Duodenal mucosa (tissue), 2 donors: ENCODE results near the gene PEF1.

Source experiments
- H3K27ac ChIP-seq: one replicate; pipeline ENCODE4 v1.7.0; 2013; ENCODE audit warnings: low read depth, low read length
- H3K27me3 ChIP-seq, 2 donors: one replicate each; pipeline ENCODE4 v1.7.0; 2013; ENCODE audit warnings: low read length in 2 of 2, control low read depth in 1 of 2; ENCODE audit not compliant: insufficient read depth in 2 of 2, control insufficient read depth in 1 of 2
- H3K36me3 ChIP-seq, 2 donors: one replicate each; pipeline ENCODE4 v1.7.0; 2013; ENCODE audit warnings: low read length in 2 of 2, control low read depth in 1 of 2; ENCODE audit not compliant: insufficient read depth in 2 of 2, control insufficient read depth in 1 of 2
- H3K4me1 ChIP-seq, 2 donors: one replicate each; pipeline ENCODE4 v1.7.0; 2013; ENCODE audit warnings: low read length in 2 of 2, control low read depth in 1 of 2; ENCODE audit not compliant: insufficient read depth in 2 of 2, control insufficient read depth in 1 of 2
- H3K4me3 ChIP-seq, 2 donors: one replicate each; pipeline ENCODE4 v1.7.0; 2013; ENCODE audit warnings: low read length in 2 of 2, low read depth in 1 of 2
- H3K9ac ChIP-seq, 2 donors: one replicate each; pipeline ENCODE4 v1.7.0; 2013; ENCODE audit warnings: low read length in 2 of 2, low read depth in 1 of 2
- H3K9me3 ChIP-seq, 2 donors: one replicate each; pipeline ENCODE4 v1.7.0; 2013; ENCODE audit warnings: low read length in 2 of 2, control low read depth in 1 of 2; ENCODE audit not compliant: control insufficient read depth in 1 of 2

Gene PEF1

GRCh38 chr1:31624731-31625514 lies 19.8 kb downstream of the PEF1 start:
- peaks cover 19 to 27% of the 10 kb centered on the region in 2 donors for H3K36me3 ChIP-seq
- no peak overlapping the region for H3K9ac ChIP-seq
- no peaks in the 10 kb centered on the region for H3K27me3 ChIP-seq
- peaks cover 6 to 13% of the 10 kb centered on the region in 2 donors for H3K4me1 ChIP-seq
- H3K27ac ChIP-seq: no peak overlapping the region
- no peak overlapping the region for H3K4me3 ChIP-seq
- H3K9me3 ChIP-seq: no peaks in the 10 kb centered on the region

GRCh38 chr1:31624309-31624708 lies 20.4 kb downstream of the PEF1 start:
- H3K27me3 ChIP-seq: peaks cover 0 to 5% of the 10 kb centered on the region in 2 donors
- H3K4me1 ChIP-seq: peaks cover 6 to 13% of the 10 kb centered on the region in 2 donors

DNA sequence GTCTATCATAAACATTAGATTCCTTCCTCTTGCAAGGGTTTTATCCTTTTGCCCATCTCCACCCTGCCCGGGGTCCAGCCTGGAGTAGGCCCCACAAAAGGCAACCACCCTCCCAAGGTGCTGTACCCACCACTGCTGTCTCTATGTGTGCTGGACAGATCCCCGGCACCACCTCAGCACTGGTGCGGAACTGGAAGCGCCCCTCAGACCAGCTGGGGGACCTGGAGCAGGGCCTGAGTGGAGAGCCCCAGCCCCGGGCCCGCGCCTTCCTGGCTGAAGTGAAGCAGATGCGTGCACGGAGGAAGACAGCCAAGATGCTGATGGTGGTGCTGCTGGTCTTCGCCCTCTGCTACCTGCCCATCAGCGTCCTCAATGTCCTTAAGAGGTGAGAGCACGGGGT lies 21.3 kb downstream of the PEF1 start:
- Histone ChIP-seq H3K4me1 (peaks cover 6 to 13% of the 10 kb centered on the region in 2 donors), H3K36me3 (peaks cover 5 to 12% of the 10 kb centered on the region in 2 donors)

More at GRCh38 chr1:31624309-31624708, 20.4 kb downstream of the PEF1 start:
- no peak overlapping the region for H3K27ac ChIP-seq
- H3K9ac ChIP-seq: no peak overlapping the region
- H3K4me3 ChIP-seq: no peak overlapping the region
- H3K9me3 ChIP-seq: no peaks in the 10 kb centered on the region
- H3K36me3 ChIP-seq: peaks cover 13 to 21% of the 10 kb centered on the region in 2 donors

GRCh38 chr1:31621847-31622730 lies 22.6 kb downstream of the PEF1 start:
- peaks cover 2 to 5% of the 10 kb centered on the region in 2 donors for H3K27me3 ChIP-seq
- peaks cover 0 to 1% of the 10 kb centered on the region in 2 donors for H3K36me3 ChIP-seq
- H3K27ac ChIP-seq: no peak overlapping the region
- peaks cover 1 to 4% of the 10 kb centered on the region in 2 donors for H3K4me1 ChIP-seq
- no peak overlapping the region for H3K4me3 ChIP-seq
- H3K9me3 ChIP-seq: no peaks in the 10 kb centered on the region
- no peak overlapping the region for H3K9ac ChIP-seq

More for the DNA sequence above, 21.3 kb downstream of the PEF1 start:
- H3K9ac ChIP-seq: no peak overlapping the region
- no peak overlapping the region for H3K27ac ChIP-seq
- H3K9me3 ChIP-seq: no peaks in the 10 kb centered on the region
- no peak overlapping the region for H3K4me3 ChIP-seq
- H3K27me3 ChIP-seq: peaks cover 0 to 5% of the 10 kb centered on the region in 2 donors

GRCh38 chr1:31621498-31621820 lies 23.2 kb downstream of the PEF1 start:
- peaks cover 0 to 4% of the 10 kb centered on the region in 2 donors for H3K4me1 ChIP-seq
- no peak overlapping the region for H3K9ac ChIP-seq
- H3K4me3 ChIP-seq: no peak overlapping the region
- peaks cover 7 to 9% of the 10 kb centered on the region in 2 donors for H3K27me3 ChIP-seq
- H3K36me3 ChIP-seq: no peaks in the 10 kb centered on the region
- H3K9me3 ChIP-seq: no peaks in the 10 kb centered on the region
- H3K27ac ChIP-seq: no peak overlapping the region

DNA sequence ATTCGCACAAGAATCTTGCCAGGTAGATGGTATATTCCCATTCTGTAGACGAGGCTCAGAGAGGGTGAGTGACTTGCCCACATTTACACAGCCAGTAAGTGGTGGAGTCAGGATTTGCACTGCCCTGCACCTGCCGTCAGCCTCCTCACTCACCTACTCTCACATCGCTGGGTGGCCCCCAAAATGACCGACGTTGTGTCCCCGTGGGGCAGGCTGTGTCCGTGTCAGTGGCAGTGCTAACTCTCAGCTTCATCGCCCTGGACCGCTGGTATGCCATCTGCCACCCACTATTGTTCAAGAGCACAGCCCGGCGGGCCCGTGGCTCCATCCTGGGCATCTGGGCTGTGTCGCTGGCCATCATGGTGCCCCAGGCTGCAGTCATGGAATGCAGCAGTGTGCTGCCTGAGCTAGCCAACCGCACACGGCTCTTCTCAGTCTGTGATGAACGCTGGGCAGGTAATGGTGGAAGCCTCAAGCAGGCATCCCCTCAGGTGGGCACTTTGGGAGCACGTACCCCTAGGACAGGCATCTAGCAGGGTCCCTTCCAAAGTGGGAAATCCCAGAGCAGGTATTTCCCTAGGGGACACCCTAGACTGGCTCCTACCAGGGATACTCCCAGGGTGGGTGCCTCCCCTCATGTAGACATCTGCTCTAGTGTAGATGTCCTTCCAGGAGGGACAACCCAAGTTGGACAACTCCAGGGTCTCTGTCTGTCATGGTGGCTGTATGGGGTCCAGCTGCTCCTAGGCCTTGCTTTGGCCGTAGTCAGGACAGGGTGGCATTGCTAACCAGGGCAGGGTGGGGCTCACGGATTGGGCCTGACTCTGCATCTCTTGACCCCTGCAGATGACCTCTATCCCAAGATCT lies 23.8 kb downstream of the PEF1 start:
- Histone ChIP-seq H3K4me1 (peaks cover 0 to 4% of the 10 kb centered on the region in 2 donors), H3K27me3 (peaks cover 10 to 14% of the 10 kb centered on the region in 2 donors), H3K9ac (no peak overlapping the region), H3K36me3 (no peaks in the 10 kb centered on the region), H3K9me3 (no peaks in the 10 kb centered on the region), H3K27ac (no peak overlapping the region), H3K4me3 (no peak overlapping the region)

- Histone ChIP-seq H3K4me1 (peaks cover 0 to 4% of the 10 kb centered on the region in 2 donors), H3K9me3 (no peaks in the 10 kb centered on the region), H3K27me3 (peaks cover 10 to 15% of the 10 kb centered on the region in 2 donors), H3K36me3 (no peaks in the 10 kb centered on the region), H3K9ac (no peak overlapping the region), H3K27ac (no peak overlapping the region), H3K4me3 (no peak overlapping the region)
Observed at GRCh38 chr1:31618916-31619846, 25.5 kb downstream of the PEF1 start.

DNA sequence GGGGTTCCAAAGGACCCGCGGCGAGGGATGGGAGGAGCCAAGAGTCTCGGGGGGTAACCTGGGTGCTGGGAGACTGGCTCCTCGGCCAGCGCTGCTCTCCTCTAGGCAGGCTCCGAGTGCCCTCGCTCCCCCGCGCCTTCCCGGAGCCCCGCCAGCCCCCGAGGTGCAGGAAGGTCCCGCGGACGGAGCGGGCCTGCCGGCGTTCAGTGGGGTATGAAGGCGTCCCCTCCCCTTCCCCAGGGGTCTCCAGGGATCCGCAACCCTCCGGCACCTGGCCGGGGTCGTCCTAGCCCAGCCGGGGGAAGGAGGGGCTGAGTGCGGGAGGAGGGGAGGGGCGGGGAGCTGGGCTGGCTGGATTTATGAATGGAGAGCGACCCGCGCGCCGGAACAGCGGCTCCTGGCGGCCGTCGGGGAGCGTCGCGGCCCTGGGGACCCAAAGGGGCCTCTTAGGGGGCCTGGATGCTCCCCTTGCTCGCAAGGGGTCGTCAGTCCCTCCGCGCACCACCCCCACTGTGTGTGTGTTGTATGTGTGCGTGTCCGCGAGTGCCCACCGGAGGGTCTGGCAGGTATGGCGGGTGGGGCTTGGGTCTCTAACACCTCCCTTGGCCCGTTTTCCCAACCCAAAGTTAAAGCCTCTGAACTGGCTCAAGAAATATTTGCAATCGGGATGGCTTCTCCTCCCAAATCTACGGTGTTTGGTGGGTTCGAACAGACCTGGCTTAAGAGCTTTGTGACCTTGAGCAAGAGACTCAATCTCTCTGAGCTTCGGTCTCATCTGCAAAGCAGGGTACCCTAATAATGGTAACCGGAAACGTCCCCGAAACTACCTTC lies 26.5 kb downstream of the PEF1 start:
- Histone ChIP-seq H3K9me3 (no peaks in the 10 kb centered on the region), H3K27ac (no peak overlapping the region), H3K9ac (peak overlapping the region in 1 of 2 donors; percentile 8), H3K4me3 (peak overlapping the region; percentile 54 to 58), H3K4me1 (peaks cover 0 to 4% of the 10 kb centered on the region in 2 donors), H3K27me3 (peaks cover 10 to 15% of the 10 kb centered on the region in 2 donors), H3K36me3 (no peaks in the 10 kb centered on the region)
